ENCODE data around the gene MYH14. TPM values are rescaled to one million over a fixed set of nuclear protein-coding genes. Genes with fewer than 3 reads are reported as not detected.

Gene MYH14
- total and polyA plus RNA-seq, 2 of the 13 experiments (the other 11 are each of a cell fraction or from before 2014, with no cell fraction given) = 5.5 to 5.8 TPM

GRCh38 chr19:50332244-50333038 lies 129.0 kb downstream of the MYH14 start:
- Histone ChIP-seq H3K27me3 (ENCODE audit: control insufficient read depth in 1 of 2, insufficient read depth in 2 of 2, low read length in 2 of 2) (no peaks in the 10 kb centered on the region), H3K27ac (ENCODE audit: extremely low read length, insufficient read depth, low read length) (no peak overlapping the region), H3K79me2 (ENCODE audit: insufficient read depth, low read length) (no peaks in the 10 kb centered on the region), H3K4me1 (ENCODE audit: insufficient read depth, low read length) (peaks cover 51% of the 10 kb centered on the region), H3K9ac (ENCODE audit: insufficient read depth, low read depth, low read length) (no peak overlapping the region), H3K9me3 (ENCODE audit: low read length) (no peaks in the 10 kb centered on the region), H3K4me3 (replicated peaks in 1 of 3; ENCODE audit: insufficient read depth in 1 of 3, low read depth in 2 of 3, low read length in 3 of 3) (no peak overlapping the region), H2AFZ (ENCODE audit: low read length) (no peak overlapping the region), H4K20me1 (ENCODE audit: insufficient read depth, low read length) (0 out of 2 replicates have a peak, but pooled peaks cover 2% of the 10 kb centered on the region), H3K36me3 (replicated peaks in 1 of 2; ENCODE audit: control insufficient read depth in 1 of 2, insufficient read depth in 2 of 2, low read length in 2 of 2) (no peaks in the 10 kb centered on the region), H3K4me2 (ENCODE audit: low read depth, low read length) (peak overlapping the region; percentile 99; the same call in 1 of the 2 replicates)
- DNase-seq (ENCODE audit: low spot score) = no peak
- ATAC-seq = no peak
- 80% methylated on average over 20 of the region's 20 CpGs for WGBS (ENCODE audit: low lambda C conversion rate)
- no peak for FAIRE-seq
- ChIA-PET POLR2A (interaction anchor here (1.0 to 1.1 kb wide), 2 partner anchors 11 to 52 kb away, joined by 4 to 7 read pairs; partner anchors contain the start of gene POLD1), CTCF (ENCODE audit: low intra/inter-chr PET ratio, low total read pairs) (no interaction called here)
- in situ Hi-C loops (cut with HindIII; ENCODE audit: extremely low pct_ligation_motif_present, low pct_unique_long_range_greater_than_20kb) = no loop called here
- no peak for TF ChIP-seq ZNF552 (CRISPR knock-in tag; IDR thresholded peaks at IDR 0.05; ENCODE audit: borderline replicate concordance)
- no peak for TF ChIP-seq RARG (CRISPR knock-in tag; IDR thresholded peaks at IDR 0.05; ENCODE audit: low read depth)
- TF ChIP-seq ZBTB21 (CRISPR knock-in tag; IDR thresholded peaks at IDR 0.05) = no peak
- no peak for TF ChIP-seq POGZ (CRISPR knock-in tag; IDR thresholded peaks at IDR 0.05)
- no peak for TF ChIP-seq ZNF205 (CRISPR knock-in tag; IDR thresholded peaks at IDR 0.05)
- no peak for TF ChIP-seq RAD51 (IDR thresholded peaks at IDR 0.05; ENCODE audit: borderline replicate concordance)
- TF ChIP-seq ZBTB34 (CRISPR knock-in tag; IDR thresholded peaks at IDR 0.05) = no peak
- BruUV-seq (replicated peaks) = no TSS peak
- intact Hi-C loops (cut with micrococcal nuclease; ENCODE audit: unreplicated experiment) = loop anchor here (1.0 kb wide), 1 partner anchor 17 kb away; no protein-coding TSS in a partner anchor
